ENCODE data around the gene PALLD.

- no peak for TF ChIP-seq POLR2AphosphoS5 (IDR thresholded peaks at IDR 0.05)
- no peak for TF ChIP-seq CTCF (IDR thresholded peaks at IDR 0.05)
- TF ChIP-seq POLR2A (IDR thresholded peaks at IDR 0.05) = no peak
Observed at GRCh38 chr4:168527560-168527959, 30.7 kb downstream of the PALLD start.

Data from suprapubic skin (tissue), 4 donors.